IgD-negative memory B cell (primary cell): ENCODE measurements around the gene NBL1. TPM values are rescaled to one million over a fixed set of nuclear protein-coding genes. Genes with fewer than 3 reads are reported as not detected.
A peak's percentile ranks its signal among the peaks of the same experiment; 100 is the strongest.

Source experiments
- H3K27ac Mint-ChIP-seq, 3 donors: one replicate each; pipeline ENCODE4 v1.8.0; 2020 to 2022; ENCODE audit warnings: mild to moderate bottlenecking in 3 of 3, mixed read lengths in 3 of 3, moderate library complexity in 1 of 3
- H3K27me3 Mint-ChIP-seq: one replicate; pipeline ENCODE4 v1.8.0; 2021; ENCODE audit warnings: mixed read lengths
- H3K36me3 Mint-ChIP-seq: one replicate; pipeline ENCODE4 v1.8.0; 2020; ENCODE audit warnings: mild to moderate bottlenecking, mixed read lengths
- H3K4me1 Mint-ChIP-seq, 3 donors: one replicate each; pipeline ENCODE4 v1.8.0; 2020 to 2022; ENCODE audit warnings: mixed read lengths in 3 of 3, mild to moderate bottlenecking in 1 of 3
- H3K4me3 Mint-ChIP-seq, 4 donors: one replicate each; pipeline ENCODE4 v1.8.0; 2020 to 2022; ENCODE audit warnings: mild to moderate bottlenecking in 4 of 4, mixed read lengths in 4 of 4, moderate library complexity in 3 of 4
- H3K9me3 Mint-ChIP-seq, 3 donors: one replicate each; pipeline ENCODE4 v1.8.0; 2020 to 2021; ENCODE audit warnings: mixed read lengths in 3 of 3, mild to moderate bottlenecking in 1 of 3
- polyA plus RNA-seq: library from polyadenylated mRNA; unstranded; fragments of 300-500 nt; fragmentation: Illumina TruSeq; gene quantifications from one replicate; pipeline ENCODE4 v1.2.3, GENCODE V29; 2021

The NBL1 gene
- polyA plus RNA-seq, 1 donor from 2014 or later = 0.18 TPM

DNA sequence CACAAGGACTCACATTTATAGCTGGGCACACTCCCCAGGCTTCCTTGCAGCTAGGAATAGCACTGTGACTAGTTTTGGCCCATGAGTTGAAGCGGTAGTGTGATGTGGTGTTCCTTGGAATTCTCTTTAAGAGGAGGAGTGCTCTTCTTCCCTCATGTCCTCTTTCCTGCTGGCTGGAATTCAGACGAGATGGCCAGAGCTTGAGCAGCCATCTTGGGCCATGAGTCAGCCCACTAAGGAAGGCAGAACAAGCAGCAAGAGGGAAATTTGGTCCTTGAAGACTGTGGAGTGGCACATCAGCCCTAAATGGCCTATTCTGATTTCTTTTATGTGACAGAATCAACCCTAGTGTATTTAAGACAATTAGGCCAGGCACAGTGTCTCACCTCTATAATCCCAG is 40.6 kb downstream of the NBL1 start:
- Mint-ChIP-seq H3K27ac (no peak overlapping the region), H3K9me3 (no peaks in the 10 kb centered on the region), H3K36me3 (peaks cover 10% of the 10 kb centered on the region), H3K27me3 (no peaks in the 10 kb centered on the region), H3K4me3 (peak overlapping the region in 1 of 4 donors; percentile 45), H3K4me1 (peaks cover 0 to 6% (median 4%) of the 10 kb centered on the region in 3 donors)

- Mint-ChIP-seq H3K36me3 (peaks cover 13% of the 10 kb centered on the region), H3K4me1 (peaks cover 0 to 6% (median 4%) of the 10 kb centered on the region in 3 donors), H3K27ac (no peak overlapping the region), H3K27me3 (no peaks in the 10 kb centered on the region), H3K9me3 (peaks cover 0 to 4% (median 3%) of the 10 kb centered on the region in 3 donors), H3K4me3 (no peak overlapping the region)
These were observed 41.9 kb downstream of the NBL1 start for GRCh38 chr1:19685994-19686393.

- Mint-ChIP-seq H3K4me3 (peak overlapping the region in 1 of 4 donors; percentile 51), H3K9me3 (peaks cover 0 to 9% (median 3%) of the 10 kb centered on the region in 3 donors), H3K27me3 (no peaks in the 10 kb centered on the region), H3K4me1 (peaks cover 0 to 6% (median 4%) of the 10 kb centered on the region in 3 donors), H3K27ac (peak overlapping the region in 2 of 3 donors; percentile 35 to 39), H3K36me3 (peaks cover 15% of the 10 kb centered on the region)
These were observed 43.3 kb downstream of the NBL1 start for GRCh38 chr1:19687414-19687813.

DNA sequence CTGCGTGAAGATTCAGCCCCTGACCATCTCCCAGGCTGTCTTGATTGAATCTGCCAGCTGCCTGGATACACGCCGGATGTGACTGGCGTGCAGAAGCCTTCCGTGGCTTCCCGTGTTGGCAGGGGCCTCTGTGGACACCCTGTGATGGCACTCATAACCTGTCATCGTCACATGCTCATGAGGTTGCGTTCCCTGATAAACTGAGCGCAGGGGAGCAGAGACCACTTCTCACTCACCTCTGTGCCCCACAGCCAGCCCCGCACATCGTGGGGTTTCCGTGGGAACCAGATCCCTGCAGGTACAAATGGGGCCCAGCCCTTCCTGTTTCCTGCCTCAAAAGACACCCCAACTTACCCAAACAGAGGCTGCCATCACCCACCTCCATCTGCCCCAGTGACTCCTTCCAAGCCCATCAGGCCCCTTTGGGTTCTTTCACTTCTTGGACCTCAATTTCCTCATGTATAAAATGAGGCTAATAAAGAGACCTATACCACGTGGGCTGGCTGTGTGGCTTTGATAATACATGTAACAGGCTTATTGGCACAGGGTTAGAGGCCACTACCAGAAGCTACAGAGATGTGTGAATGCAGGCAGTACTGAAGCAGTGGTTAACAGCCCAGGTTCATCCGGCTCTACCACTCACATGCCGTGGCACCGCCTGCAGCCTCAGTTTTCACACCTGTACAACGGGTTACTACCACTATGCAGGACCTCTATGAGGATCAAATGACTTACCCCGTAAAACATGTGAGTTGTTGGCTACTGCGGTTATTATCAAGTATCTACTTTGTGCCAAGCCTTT is 44.1 kb downstream of the NBL1 start:
- Mint-ChIP-seq H3K4me1 (peaks cover 0 to 6% (median 4%) of the 10 kb centered on the region in 3 donors), H3K4me3 (no peak overlapping the region), H3K36me3 (peaks cover 15% of the 10 kb centered on the region)

DNA sequence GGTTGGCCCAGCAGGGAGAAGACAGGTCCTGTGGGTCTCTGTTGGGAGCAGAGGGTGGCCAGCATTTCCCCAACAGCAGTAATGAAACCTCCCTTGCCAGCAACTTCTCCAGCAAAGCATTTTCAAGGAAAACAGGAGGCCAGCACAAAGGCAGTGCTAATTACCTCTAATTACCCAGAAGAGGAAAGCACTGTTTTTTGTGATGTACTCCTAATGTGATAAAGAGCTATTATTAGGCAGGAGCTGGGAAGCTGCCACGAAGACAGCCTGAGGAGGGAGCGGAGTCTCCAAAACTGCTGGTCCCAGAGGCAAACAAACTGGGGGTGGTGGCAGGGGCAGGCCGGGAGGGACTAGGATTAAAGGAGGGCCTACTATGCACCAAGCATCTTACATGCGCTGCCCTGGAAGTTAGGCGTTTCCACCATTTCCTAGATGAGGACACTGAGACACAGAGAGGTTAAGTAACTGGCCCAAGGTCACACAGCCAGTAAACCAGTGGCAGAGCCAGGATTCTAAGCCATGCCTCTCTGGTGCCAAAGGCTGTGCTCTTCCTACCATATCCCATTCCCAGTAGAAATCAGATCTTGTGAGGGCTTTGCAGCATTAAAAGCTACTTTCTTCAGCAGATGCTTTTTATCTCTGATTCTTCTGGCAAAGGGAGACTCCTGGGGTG is 45.1 kb downstream of the NBL1 start:
- H3K4me3 Mint-ChIP-seq = peak overlapping the region in 1 of 4 donors; percentile 52
- peaks cover 15% of the 10 kb centered on the region for H3K36me3 Mint-ChIP-seq
- H3K9me3 Mint-ChIP-seq = peaks cover 0 to 9% (median 3%) of the 10 kb centered on the region in 3 donors
- H3K27ac Mint-ChIP-seq = peak overlapping the region in 2 of 3 donors; percentile 53 to 87
- no peaks in the 10 kb centered on the region for H3K27me3 Mint-ChIP-seq
- H3K4me1 Mint-ChIP-seq = peaks cover 0 to 6% (median 4%) of the 10 kb centered on the region in 3 donors

More for the DNA sequence above, 44.1 kb downstream of the NBL1 start:
- Mint-ChIP-seq H3K27me3 (no peaks in the 10 kb centered on the region), H3K27ac (peak overlapping the region in 2 of 3 donors; percentile 35 to 71), H3K9me3 (peaks cover 0 to 9% (median 3%) of the 10 kb centered on the region in 3 donors)

GRCh38 chr1:19689856-19690255 is 45.7 kb downstream of the NBL1 start:
- H3K4me3 Mint-ChIP-seq = peak overlapping the region in 2 of 4 donors; percentile 60 to 63
- peaks cover 15% of the 10 kb centered on the region for H3K36me3 Mint-ChIP-seq
- peak overlapping the region in 1 of 3 donors; percentile 39 for H3K27ac Mint-ChIP-seq

GRCh38 chr1:19690342-19690741 is 46.2 kb downstream of the NBL1 start:
- peaks cover 0 to 9% (median 3%) of the 10 kb centered on the region in 3 donors for H3K9me3 Mint-ChIP-seq
- H3K27ac Mint-ChIP-seq = no peak overlapping the region
- no peaks in the 10 kb centered on the region for H3K27me3 Mint-ChIP-seq
- H3K4me1 Mint-ChIP-seq = peaks cover 0 to 6% (median 4%) of the 10 kb centered on the region in 3 donors
- H3K4me3 Mint-ChIP-seq = peak overlapping the region in 1 of 4 donors; percentile 60
- peaks cover 15% of the 10 kb centered on the region for H3K36me3 Mint-ChIP-seq

More at GRCh38 chr1:19689856-19690255, 45.7 kb downstream of the NBL1 start:
- Mint-ChIP-seq H3K4me1 (peaks cover 0 to 6% (median 4%) of the 10 kb centered on the region in 3 donors), H3K9me3 (peaks cover 0 to 9% (median 3%) of the 10 kb centered on the region in 3 donors), H3K27me3 (no peaks in the 10 kb centered on the region)

DNA sequence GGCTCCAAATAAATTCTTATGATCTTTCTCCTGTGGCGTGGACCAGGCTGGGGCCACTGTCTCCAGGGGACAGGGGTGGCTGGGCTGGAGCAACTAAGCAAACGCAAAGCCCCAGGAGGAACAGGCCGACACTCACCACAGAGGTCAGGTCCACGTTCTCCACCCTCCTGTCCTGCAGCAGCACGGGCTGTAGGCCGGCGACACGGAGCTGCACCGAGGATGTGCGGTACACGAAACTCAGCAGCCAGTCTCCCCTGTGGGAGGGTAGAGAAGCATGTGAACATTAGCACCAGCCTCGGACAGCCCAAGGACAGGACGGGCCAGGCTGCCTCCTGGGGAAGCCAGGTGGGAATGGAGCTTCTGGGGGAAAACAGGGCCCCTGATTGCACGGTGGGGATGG is 50.2 kb downstream of the NBL1 start:
- no peak overlapping the region for H3K27ac Mint-ChIP-seq
- H3K27me3 Mint-ChIP-seq = no peaks in the 10 kb centered on the region
- H3K4me3 Mint-ChIP-seq = no peak overlapping the region
- H3K36me3 Mint-ChIP-seq = peaks cover 5% of the 10 kb centered on the region
- H3K4me1 Mint-ChIP-seq = peaks cover 8 to 10% (median 9%) of the 10 kb centered on the region in 3 donors
- H3K9me3 Mint-ChIP-seq = peaks cover 0 to 9% (median 3%) of the 10 kb centered on the region in 3 donors

- no peak overlapping the region for H3K4me3 Mint-ChIP-seq
- peak overlapping the region in 1 of 3 donors; percentile 73 for H3K27ac Mint-ChIP-seq
- peaks cover 8 to 11% (median 9%) of the 10 kb centered on the region in 3 donors for H3K4me1 Mint-ChIP-seq
- peaks cover 2% of the 10 kb centered on the region for H3K36me3 Mint-ChIP-seq
- peaks cover 0 to 5% (median 0%) of the 10 kb centered on the region in 3 donors for H3K9me3 Mint-ChIP-seq
- no peaks in the 10 kb centered on the region for H3K27me3 Mint-ChIP-seq
These were observed 51.7 kb downstream of the NBL1 start for GRCh38 chr1:19695772-19696171.

DNA sequence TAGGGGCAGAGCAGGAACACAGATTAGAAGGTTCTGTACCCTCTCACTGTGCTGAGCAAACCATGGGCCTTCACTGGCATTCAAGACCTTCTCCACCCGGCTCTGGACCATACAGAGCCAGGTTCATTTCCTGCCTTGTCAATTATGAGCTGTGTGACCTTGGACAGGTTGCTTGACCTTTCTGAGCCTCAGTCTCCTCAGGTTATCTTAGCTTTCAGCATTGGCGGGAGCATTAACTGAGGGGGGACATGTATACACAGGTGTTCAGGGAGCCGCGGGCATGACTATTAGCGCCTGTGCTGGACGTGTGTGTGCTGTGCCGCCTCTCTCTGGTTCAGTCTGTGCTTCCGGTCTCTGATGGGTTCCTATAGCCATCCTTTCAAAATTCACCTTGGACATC is 52.7 kb downstream of the NBL1 start:
- H3K36me3 Mint-ChIP-seq = peaks cover 1% of the 10 kb centered on the region
- no peak overlapping the region for H3K4me3 Mint-ChIP-seq
- peaks cover 0 to 1% (median 0%) of the 10 kb centered on the region in 3 donors for H3K9me3 Mint-ChIP-seq
- peaks cover 9 to 11% (median 10%) of the 10 kb centered on the region in 3 donors for H3K4me1 Mint-ChIP-seq
- H3K27me3 Mint-ChIP-seq = no peaks in the 10 kb centered on the region
- no peak overlapping the region for H3K27ac Mint-ChIP-seq

DNA sequence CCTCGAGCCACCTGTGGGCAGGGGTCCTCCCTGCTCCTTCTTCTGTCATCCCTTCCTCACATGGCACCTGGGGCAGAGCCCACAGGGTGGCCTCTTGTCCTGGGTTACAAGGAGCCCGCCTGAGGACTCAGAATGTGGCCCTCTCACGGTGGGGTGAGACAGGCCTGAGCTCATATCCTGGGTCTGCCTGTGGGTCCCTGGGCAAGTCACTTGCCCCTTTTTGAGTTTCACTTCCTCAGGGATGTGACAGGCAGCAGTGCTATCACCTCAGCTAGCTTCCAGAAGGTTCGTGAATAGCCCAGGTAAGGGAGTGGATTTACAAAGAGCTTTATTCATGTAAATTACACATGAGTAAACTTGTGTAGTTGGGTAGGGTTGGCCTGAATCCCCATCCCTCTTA is 54.1 kb downstream of the NBL1 start:
- Mint-ChIP-seq H3K9me3 (no peaks in the 10 kb centered on the region), H3K27me3 (no peaks in the 10 kb centered on the region), H3K36me3 (no peaks in the 10 kb centered on the region), H3K4me1 (peaks cover 9 to 11% (median 10%) of the 10 kb centered on the region in 3 donors), H3K27ac (peak overlapping the region in 1 of 3 donors; percentile 16), H3K4me3 (no peak overlapping the region)

DNA sequence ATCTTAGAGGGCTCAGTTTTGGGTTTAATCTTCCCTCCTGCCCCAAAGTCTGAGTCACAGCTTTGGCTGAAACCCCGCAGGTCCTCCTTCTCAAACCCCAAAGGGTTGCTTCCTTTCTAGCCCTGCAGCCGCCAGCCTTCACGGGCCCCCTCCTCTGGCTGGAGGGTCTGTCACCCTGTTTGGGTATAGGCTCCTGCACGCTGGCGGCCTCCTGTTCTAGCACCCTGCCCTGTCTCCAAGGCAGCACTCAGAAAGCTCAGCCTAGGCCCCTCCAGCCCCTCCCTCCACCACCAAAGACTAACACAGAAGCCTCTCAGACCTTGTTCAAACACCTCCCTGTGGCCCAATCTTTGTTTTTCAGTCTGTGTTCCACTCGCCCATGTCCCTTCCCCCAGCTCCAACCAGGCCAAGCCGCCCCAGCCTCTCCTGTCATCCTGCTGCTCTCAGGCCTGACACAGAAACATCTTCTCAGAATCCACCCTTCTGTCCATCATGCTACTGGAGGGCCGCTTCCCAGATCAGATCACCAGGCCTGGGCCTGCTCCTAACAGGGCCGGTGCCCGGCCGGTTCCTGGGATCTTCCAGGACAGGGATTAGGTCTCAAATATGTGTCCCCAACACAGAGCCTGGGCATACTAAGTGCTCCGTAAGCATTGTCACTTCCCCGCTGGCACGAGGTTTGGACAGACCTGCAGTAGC is 56.1 kb downstream of the NBL1 start:
- no peaks in the 10 kb centered on the region for H3K36me3 Mint-ChIP-seq
- H3K4me1 Mint-ChIP-seq = peaks cover 9 to 11% (median 10%) of the 10 kb centered on the region in 3 donors
- H3K27ac Mint-ChIP-seq = peak overlapping the region in 1 of 3 donors; percentile 74
- H3K27me3 Mint-ChIP-seq = no peaks in the 10 kb centered on the region
- H3K4me3 Mint-ChIP-seq = no peak overlapping the region
- H3K9me3 Mint-ChIP-seq = no peaks in the 10 kb centered on the region

- no peaks in the 10 kb centered on the region for H3K27me3 Mint-ChIP-seq
- H3K9me3 Mint-ChIP-seq = no peaks in the 10 kb centered on the region
- H3K27ac Mint-ChIP-seq = no peak overlapping the region
- peaks cover 2% of the 10 kb centered on the region for H3K36me3 Mint-ChIP-seq
- peaks cover 5 to 6% (median 5%) of the 10 kb centered on the region in 3 donors for H3K4me1 Mint-ChIP-seq
- no peak overlapping the region for H3K4me3 Mint-ChIP-seq
These were observed 59.2 kb downstream of the NBL1 start for GRCh38 chr1:19703280-19703679.

GRCh38 chr1:19704247-19705113 is 60.4 kb downstream of the NBL1 start:
- Mint-ChIP-seq H3K9me3 (no peaks in the 10 kb centered on the region), H3K4me1 (peaks cover 0 to 3% (median 1%) of the 10 kb centered on the region in 3 donors), H3K4me3 (no peak overlapping the region), H3K27me3 (no peaks in the 10 kb centered on the region), H3K27ac (no peak overlapping the region), H3K36me3 (peaks cover 2% of the 10 kb centered on the region)
